Measurements from ENCODE around the gene IFT22.

GRCh38 chr7:101300465-101301376 lies 20.9 kb downstream of the IFT22 start:
- TF ChIP-seq, protein P1, sequence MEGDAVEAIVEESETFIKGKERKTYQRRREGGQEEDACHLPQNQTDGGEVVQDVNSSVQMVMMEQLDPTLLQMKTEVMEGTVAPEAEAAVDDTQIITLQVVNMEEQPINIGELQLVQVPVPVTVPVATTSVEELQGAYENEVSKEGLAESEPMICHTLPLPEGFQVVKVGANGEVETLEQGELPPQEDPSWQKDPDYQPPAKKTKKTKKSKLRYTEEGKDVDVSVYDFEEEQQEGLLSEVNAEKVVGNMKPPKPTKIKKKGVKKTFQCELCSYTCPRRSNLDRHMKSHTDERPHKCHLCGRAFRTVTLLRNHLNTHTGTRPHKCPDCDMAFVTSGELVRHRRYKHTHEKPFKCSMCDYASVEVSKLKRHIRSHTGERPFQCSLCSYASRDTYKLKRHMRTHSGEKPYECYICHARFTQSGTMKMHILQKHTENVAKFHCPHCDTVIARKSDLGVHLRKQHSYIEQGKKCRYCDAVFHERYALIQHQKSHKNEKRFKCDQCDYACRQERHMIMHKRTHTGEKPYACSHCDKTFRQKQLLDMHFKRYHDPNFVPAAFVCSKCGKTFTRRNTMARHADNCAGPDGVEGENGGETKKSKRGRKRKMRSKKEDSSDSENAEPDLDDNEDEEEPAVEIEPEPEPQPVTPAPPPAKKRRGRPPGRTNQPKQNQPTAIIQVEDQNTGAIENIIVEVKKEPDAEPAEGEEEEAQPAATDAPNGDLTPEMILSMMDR (IDR thresholded peaks at IDR 0.05; ENCODE audit: low read depth, low read length), result no peak
- TF ChIP-seq EZH2phosphoT487 (IDR thresholded peaks at IDR 0.05; ENCODE audit: low read depth), result no peak

All from OCI-LY3 (cell line).